Adrenal gland (tissue), 5 donors: Measurements from ENCODE around the gene DHX57.

ENCODE experiments used
- POLR2A ChIP-seq, 2 donors: fragments of 450-650 bp; IDR thresholded peaks; one replicate each; pipeline ENCODE4 v1.6.1; 2017; ENCODE audit warnings: antibody characterized with exemption in 2 of 2, mild to moderate bottlenecking in 2 of 2, moderate library complexity in 1 of 2
- TF ChIP-seq, protein P1 (sequence below), 6 experiments: fragments of 450-650 bp in 4 of 6; fragments of 200-600 bp in 2 of 6; sonication (generic) in 1 of 6; IDR thresholded peaks; 1 replicate in 5 of 6; 2 replicates in 1 of 6; pipeline versions ENCODE4 v1.5.1 to v1.8.0; 2016 to 2021; ENCODE audit warnings: antibody characterized with exemption in 6 of 6, mild to moderate bottlenecking in 2 of 6, moderate library complexity in 1 of 6
- donor health status: DM: no; HTN: no; CAD: no.

DNA sequence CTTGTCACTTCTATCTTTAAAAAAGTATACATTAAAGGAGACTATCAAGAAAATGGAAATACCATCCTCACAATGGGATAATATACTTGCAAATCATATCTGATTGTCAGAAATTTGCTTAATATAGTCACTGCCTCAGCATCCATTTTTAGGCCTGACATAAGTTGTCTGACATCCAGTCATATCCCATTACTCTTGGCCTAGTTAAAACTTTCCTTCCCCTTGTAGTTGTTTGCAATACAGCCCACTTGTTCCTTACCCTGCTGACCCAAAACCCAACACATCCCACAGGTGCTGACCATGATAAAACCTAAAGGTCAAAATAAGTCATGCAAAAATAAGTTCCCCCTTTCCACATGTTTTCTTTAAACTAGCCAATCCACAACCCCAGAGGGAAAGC, 10.3 kb upstream of the DHX57 start:
- no peak for TF ChIP-seq POLR2A (IDR thresholded peaks at IDR 0.05)
- TF ChIP-seq, protein P1, sequence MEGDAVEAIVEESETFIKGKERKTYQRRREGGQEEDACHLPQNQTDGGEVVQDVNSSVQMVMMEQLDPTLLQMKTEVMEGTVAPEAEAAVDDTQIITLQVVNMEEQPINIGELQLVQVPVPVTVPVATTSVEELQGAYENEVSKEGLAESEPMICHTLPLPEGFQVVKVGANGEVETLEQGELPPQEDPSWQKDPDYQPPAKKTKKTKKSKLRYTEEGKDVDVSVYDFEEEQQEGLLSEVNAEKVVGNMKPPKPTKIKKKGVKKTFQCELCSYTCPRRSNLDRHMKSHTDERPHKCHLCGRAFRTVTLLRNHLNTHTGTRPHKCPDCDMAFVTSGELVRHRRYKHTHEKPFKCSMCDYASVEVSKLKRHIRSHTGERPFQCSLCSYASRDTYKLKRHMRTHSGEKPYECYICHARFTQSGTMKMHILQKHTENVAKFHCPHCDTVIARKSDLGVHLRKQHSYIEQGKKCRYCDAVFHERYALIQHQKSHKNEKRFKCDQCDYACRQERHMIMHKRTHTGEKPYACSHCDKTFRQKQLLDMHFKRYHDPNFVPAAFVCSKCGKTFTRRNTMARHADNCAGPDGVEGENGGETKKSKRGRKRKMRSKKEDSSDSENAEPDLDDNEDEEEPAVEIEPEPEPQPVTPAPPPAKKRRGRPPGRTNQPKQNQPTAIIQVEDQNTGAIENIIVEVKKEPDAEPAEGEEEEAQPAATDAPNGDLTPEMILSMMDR (IDR thresholded peaks at IDR 0.05) = no peak
